Activated CD4-positive, alpha-beta T cell treated with anti-CD3 and anti-CD28 coated beads, Interleukin-2, amount 10 ng/mL, durations not matched to agents 24 days and 14 days (primary cell): ENCODE data around the gene ARPIN. TPM values are rescaled to one million over a fixed set of nuclear protein-coding genes. Genes with fewer than 3 reads are reported as not detected.
"Not testable (repeated sequence)": the region's sequence is repeated elsewhere in the genome, so short reads cannot be mapped to it uniquely, and the experiment has no call there.

Source experiments
- DNase-seq: peaks from one replicate; pipeline ENCODE4 v3.0.0; 2022
- H3K27ac Mint-ChIP-seq: one replicate; pipeline ENCODE4 v1.8.0; 2022; ENCODE audit warnings: mild to moderate bottlenecking, mixed read lengths
- H3K27me3 Mint-ChIP-seq: one replicate; pipeline ENCODE4 v1.8.0; 2022; ENCODE audit warnings: mixed read lengths
- H3K36me3 Mint-ChIP-seq: one replicate; pipeline ENCODE4 v1.8.0; 2022; ENCODE audit warnings: low read depth, mild to moderate bottlenecking, mixed read lengths
- H3K4me1 Mint-ChIP-seq: one replicate; pipeline ENCODE4 v1.8.0; 2021; ENCODE audit warnings: mixed read lengths
- H3K4me3 Mint-ChIP-seq: one replicate; pipeline ENCODE4 v1.8.0; 2022; ENCODE audit warnings: mild to moderate bottlenecking, moderate library complexity, mixed read lengths
- H3K9me3 Mint-ChIP-seq: one replicate; pipeline ENCODE4 v1.8.0; 2021; ENCODE audit warnings: mixed read lengths
- intact Hi-C: fragments of 100-400 bp; cut with micrococcal nuclease; formaldehyde crosslinking; loops from one replicate; pipeline ENCODE4 v1.15.1; 2023
- total RNA-seq: library from RNA; stranded (reverse); gene quantifications from 2 replicates; pipeline ENCODE4 v1.2.3, GENCODE V29; 2022

The ARPIN gene
- total RNA-seq, 1 donor from 2014 or later = not detected

GRCh38 chr15:89903015-89903857 is 9.5 kb downstream of the ARPIN start:
- no peak for DNase-seq
- intact Hi-C loops = no loop called here
- Mint-ChIP-seq H3K9me3 (no peaks in the 10 kb centered on the region), H3K27ac (no peak overlapping the region), H3K36me3 (no peaks in the 10 kb centered on the region), H3K4me3 (no peak overlapping the region), H3K27me3 (peaks cover 2% of the 10 kb centered on the region), H3K4me1 (peaks cover 5% of the 10 kb centered on the region)

GRCh38 chr15:89900849-89901248 is 11.9 kb downstream of the ARPIN start:
- intact Hi-C loops = no loop called here
- DNase-seq = no peak
- Mint-ChIP-seq H3K27ac (no peak overlapping the region), H3K4me3 (no peak overlapping the region), H3K9me3 (no peaks in the 10 kb centered on the region), H3K4me1 (peaks cover 5% of the 10 kb centered on the region), H3K36me3 (no peaks in the 10 kb centered on the region), H3K27me3 (peaks cover 2% of the 10 kb centered on the region)

- H3K27ac Mint-ChIP-seq = no peak overlapping the region
- H3K27me3 Mint-ChIP-seq = peaks cover 2% of the 10 kb centered on the region
- intact Hi-C loops = loop anchor here (10.0 kb wide), 2 partner anchors 335 to 935 kb away; partner anchors contain the start of genes CIB1 and GDPGP1
- H3K4me3 Mint-ChIP-seq = no peak overlapping the region
- DNase-seq = no peak
- H3K36me3 Mint-ChIP-seq = no peaks in the 10 kb centered on the region
- H3K4me1 Mint-ChIP-seq = peaks cover 6% of the 10 kb centered on the region
- H3K9me3 Mint-ChIP-seq = no peaks in the 10 kb centered on the region
These were observed 12.7 kb downstream of the ARPIN start for GRCh38 chr15:89899951-89900567.

GRCh38 chr15:89899295-89899945 is 13.3 kb downstream of the ARPIN start:
- Mint-ChIP-seq H3K27ac (no peak overlapping the region), H3K27me3 (peaks cover 2% of the 10 kb centered on the region), H3K36me3 (no peaks in the 10 kb centered on the region), H3K4me1 (peaks cover 9% of the 10 kb centered on the region), H3K9me3 (no peaks in the 10 kb centered on the region), H3K4me3 (no peak overlapping the region)
- DNase-seq = no peak
- intact Hi-C loops = loop anchor here (10.0 kb wide), 2 partner anchors 335 to 935 kb away; partner anchors contain the start of genes CIB1 and GDPGP1

- H3K4me1 Mint-ChIP-seq = peaks cover 10% of the 10 kb centered on the region
- intact Hi-C loops = loop anchor here (1.0 to 10.0 kb wide), 3 partner anchors 173 to 936 kb away; partner anchors contain the start of genes CIB1 and GDPGP1
- H3K27me3 Mint-ChIP-seq = peaks cover 2% of the 10 kb centered on the region
- DNase-seq = peak; percentile 82
- no peaks in the 10 kb centered on the region for H3K36me3 Mint-ChIP-seq
- peak overlapping the region; percentile 9 for H3K27ac Mint-ChIP-seq
- no peak overlapping the region for H3K4me3 Mint-ChIP-seq
- H3K9me3 Mint-ChIP-seq = no peaks in the 10 kb centered on the region
These were observed 14.0 kb downstream of the ARPIN start for GRCh38 chr15:89898614-89899294.

- peak overlapping the region; percentile 9 for H3K27ac Mint-ChIP-seq
- H3K9me3 Mint-ChIP-seq = no peaks in the 10 kb centered on the region
- H3K27me3 Mint-ChIP-seq = peaks cover 2% of the 10 kb centered on the region
- intact Hi-C loops = loop anchor here (1.0 to 10.0 kb wide), 3 partner anchors 173 to 937 kb away; partner anchors contain the start of genes CIB1 and GDPGP1
- no peak overlapping the region for H3K4me3 Mint-ChIP-seq
- no peak for DNase-seq
- no peaks in the 10 kb centered on the region for H3K36me3 Mint-ChIP-seq
- peaks cover 13% of the 10 kb centered on the region for H3K4me1 Mint-ChIP-seq
These were observed 14.6 kb downstream of the ARPIN start for GRCh38 chr15:89898146-89898545.

- Mint-ChIP-seq H3K27me3 (no peaks in the 10 kb centered on the region), H3K36me3 (peaks cover 9% of the 10 kb centered on the region), H3K27ac (peak within 1 kb of the TSS; percentile 97), H3K9me3 (no peaks in the 10 kb centered on the region), H3K4me1 (peaks cover 27% of the 10 kb centered on the region), H3K4me3 (peak within 1 kb of the TSS; percentile 97)
- intact Hi-C loops = loop anchor here (1.0 to 10.0 kb wide), 6 partner anchors 108 to 941 kb away; partner anchors contain the start of genes CIB1, GDPGP1 and MESP1
- DNase-seq = peak; percentile 97
These were observed 18.9 kb downstream of the ARPIN start, which contains the start of gene AP3S2 for GRCh38 chr15:89893696-89894447. AP3S2 (minus strand) TSS chr15:89893994; CDS start chr15:89893949, 45 bp downstream.

GRCh38 chr15:89893027-89893426 is 19.7 kb downstream of the ARPIN start:
- no peaks in the 10 kb centered on the region for H3K27me3 Mint-ChIP-seq
- H3K4me3 Mint-ChIP-seq = peak overlapping the region; percentile 97
- H3K9me3 Mint-ChIP-seq = no peaks in the 10 kb centered on the region
- peaks cover 27% of the 10 kb centered on the region for H3K4me1 Mint-ChIP-seq
- no peak for DNase-seq
- intact Hi-C loops = loop anchor here (1.0 to 10.0 kb wide), 6 partner anchors 109 to 942 kb away; partner anchors contain the start of genes CIB1, GDPGP1 and MESP1
- peak overlapping the region; percentile 97 for H3K27ac Mint-ChIP-seq
- H3K36me3 Mint-ChIP-seq = peaks cover 16% of the 10 kb centered on the region

GRCh38 chr15:89888214-89888804 is 24.4 kb downstream of the ARPIN start:
- intact Hi-C loops = no loop called here
- H3K27me3 Mint-ChIP-seq = no peaks in the 10 kb centered on the region
- peaks cover 17% of the 10 kb centered on the region for H3K4me1 Mint-ChIP-seq
- peaks cover 29% of the 10 kb centered on the region for H3K36me3 Mint-ChIP-seq
- DNase-seq = no peak
- H3K4me3 Mint-ChIP-seq = no peak overlapping the region
- no peaks in the 10 kb centered on the region for H3K9me3 Mint-ChIP-seq
- no peak overlapping the region for H3K27ac Mint-ChIP-seq

GRCh38 chr15:89885611-89886010 is 27.1 kb downstream of the ARPIN start:
- no peak overlapping the region for H3K27ac Mint-ChIP-seq

GRCh38 chr15:89885179-89885578 is 27.6 kb downstream of the ARPIN start:
- H3K4me1 Mint-ChIP-seq, DNase-seq, H3K27ac Mint-ChIP-seq, H3K27me3 Mint-ChIP-seq, H3K9me3 Mint-ChIP-seq, intact Hi-C loops, H3K4me3 Mint-ChIP-seq: not testable (repeated sequence)
- H3K36me3 Mint-ChIP-seq = peaks cover 29% of the 10 kb centered on the region

More at GRCh38 chr15:89885611-89886010, 27.1 kb downstream of the ARPIN start:
- intact Hi-C loops = no loop called here
- Mint-ChIP-seq H3K9me3 (no peaks in the 10 kb centered on the region), H3K27me3 (no peaks in the 10 kb centered on the region), H3K4me1 (peaks cover 2% of the 10 kb centered on the region), H3K36me3 (peaks cover 29% of the 10 kb centered on the region), H3K4me3 (no peak overlapping the region)
- DNase-seq = no peak

GRCh38 chr15:89883518-89883917 is 29.2 kb downstream of the ARPIN start:
- H3K27me3 Mint-ChIP-seq = no peaks in the 10 kb centered on the region
- intact Hi-C loops = no loop called here
- peaks cover 24% of the 10 kb centered on the region for H3K36me3 Mint-ChIP-seq

More at GRCh38 chr15:89883518-89883917, 29.2 kb downstream of the ARPIN start:
- Mint-ChIP-seq H3K4me1 (no peaks in the 10 kb centered on the region), H3K9me3 (no peaks in the 10 kb centered on the region), H3K27ac (no peak overlapping the region), H3K4me3 (no peak overlapping the region)
- no peak for DNase-seq
